NCI-H2029 (cell line): ENCODE results near the gene ENGASE.

ENCODE experiments used
- DNase-seq: peaks from one replicate; lab custom pipeline; 2025; lab: John Stamatoyannopoulos, UW

The ENGASE gene

GRCh38 chr17:79116575-79117368 lies 42.1 kb downstream of the ENGASE start:
- DNase-seq = no peak

GRCh38 chr17:79117905-79118487 lies 43.4 kb downstream of the ENGASE start:
- DNase-seq = no peak

- DNase-seq = no peak
Observed at GRCh38 chr17:79118924-79119323, 44.3 kb downstream of the ENGASE start.

- no peak for DNase-seq
Observed at GRCh38 chr17:79120259-79120658, 45.6 kb downstream of the ENGASE start.

- no peak for DNase-seq
Observed at GRCh38 chr17:79123988-79124387, 49.4 kb downstream of the ENGASE start.

- DNase-seq = no peak
Observed at GRCh38 chr17:79124513-79125209, 50.0 kb downstream of the ENGASE start.

- peak; percentile 20 for DNase-seq
Observed at GRCh38 chr17:79125503-79125902, 50.9 kb downstream of the ENGASE start.

GRCh38 chr17:79126139-79126538 lies 51.5 kb downstream of the ENGASE start:
- no peak for DNase-seq

- no peak for DNase-seq
Observed at GRCh38 chr17:79127534-79128135, 53.0 kb downstream of the ENGASE start.

GRCh38 chr17:79129523-79129922 lies 54.9 kb downstream of the ENGASE start:
- no peak for DNase-seq

GRCh38 chr17:79130536-79131273 lies 56.1 kb downstream of the ENGASE start:
- no peak for DNase-seq

- DNase-seq = no peak
Observed at GRCh38 chr17:79131274-79131635, 56.6 kb downstream of the ENGASE start.

GRCh38 chr17:79131701-79132100 lies 57.1 kb downstream of the ENGASE start:
- DNase-seq = no peak

- no peak for DNase-seq
Observed at GRCh38 chr17:79132271-79133064, 57.8 kb downstream of the ENGASE start.

GRCh38 chr17:79133214-79133613 lies 58.6 kb downstream of the ENGASE start:
- no peak for DNase-seq

- no peak for DNase-seq
Observed at GRCh38 chr17:79133985-79134384, 59.4 kb downstream of the ENGASE start.

GRCh38 chr17:79135011-79135410 lies 60.4 kb downstream of the ENGASE start:
- DNase-seq = no peak

GRCh38 chr17:79135628-79136405 lies 61.2 kb downstream of the ENGASE start:
- DNase-seq = no peak
